Brain microvascular endothelial cell (primary cell): ENCODE results near the gene NHSL1.

Experiments
- DNase-seq: peaks from one replicate; pipeline ENCODE4 v3.0.0-alpha.2; 2020
- H3K27ac ChIP-seq: fragments of 250-450 bp; sonication (Bioruptor Pico); 2 replicates; pipeline ENCODE4 v1.5.1; 2020; ENCODE audit warnings: mild to moderate bottlenecking, moderate library complexity
- H3K27me3 ChIP-seq: fragments of 250-450 bp; sonication (Bioruptor Pico); replicated peaks from 2 replicates; pipeline ENCODE4 v1.5.1; 2020; ENCODE audit warnings: mild to moderate bottlenecking
- H3K36me3 ChIP-seq: fragments of 250-450 bp; sonication (Bioruptor Pico); replicated peaks from 2 replicates; pipeline ENCODE4 v1.5.1; 2020; ENCODE audit warnings: mild to moderate bottlenecking
- H3K4me3 ChIP-seq: 2 replicates; pipeline ENCODE4 v1.5.1; 2011; ENCODE audit warnings: low read depth, mild to moderate bottlenecking, control low read depth, low read length, moderate library complexity
- in situ Hi-C: cut with HindIII; loops from 2 replicates; pipeline ENCODE4 v1.10.0; 2017; ENCODE audit warnings: low sequenced_read_pairs, low pct_ligation_motif_present
- TF ChIP-seq, protein P1 (sequence below): IDR thresholded peaks from 2 replicates; pipeline ENCODE4 v1.5.1; 2011; ENCODE audit warnings: low read depth, mild to moderate bottlenecking, moderate library complexity, low read length, control low read depth, inconsistent platforms; ENCODE audit errors: missing control alignments

The NHSL1 gene

DNA sequence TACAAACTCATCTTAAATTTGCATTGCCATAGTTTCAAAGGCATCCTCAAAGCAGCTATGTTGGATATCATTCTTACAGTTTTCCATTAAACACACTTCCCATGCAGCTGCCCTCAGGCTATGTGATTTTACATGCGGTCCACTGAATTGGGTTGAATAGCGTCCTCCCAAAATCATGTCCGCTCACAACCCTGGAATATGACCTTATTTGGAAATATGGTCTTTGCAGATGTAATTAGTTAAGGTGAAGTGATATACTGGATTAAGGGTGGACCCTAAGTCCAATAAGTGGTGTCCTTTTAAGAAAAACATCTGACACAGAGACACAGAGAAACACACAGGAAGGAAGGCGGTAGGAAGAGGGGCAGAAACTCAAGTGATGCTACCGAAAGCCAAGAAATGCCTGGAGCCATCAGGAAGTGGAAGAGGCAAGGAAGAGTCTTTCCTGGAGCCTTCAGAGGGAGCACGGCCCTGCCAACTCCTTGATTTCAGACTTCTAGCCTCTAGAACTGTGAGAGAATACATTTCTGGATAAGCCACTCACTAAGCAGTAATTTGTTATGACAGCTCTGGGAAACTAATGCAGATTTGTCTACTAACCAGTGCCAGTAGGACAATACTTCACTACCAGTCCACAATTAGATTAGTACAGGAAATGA, 42.7 kb upstream of the NHSL1 start:
- Histone ChIP-seq H3K27ac (peak overlapping the region; percentile 88), H3K36me3 (no peaks in the 10 kb centered on the region), H3K4me3 (no peak overlapping the region), H3K27me3 (no peaks in the 10 kb centered on the region)
- DNase-seq: no peak
- in situ Hi-C loops: no loop called here
- TF ChIP-seq, protein P1, sequence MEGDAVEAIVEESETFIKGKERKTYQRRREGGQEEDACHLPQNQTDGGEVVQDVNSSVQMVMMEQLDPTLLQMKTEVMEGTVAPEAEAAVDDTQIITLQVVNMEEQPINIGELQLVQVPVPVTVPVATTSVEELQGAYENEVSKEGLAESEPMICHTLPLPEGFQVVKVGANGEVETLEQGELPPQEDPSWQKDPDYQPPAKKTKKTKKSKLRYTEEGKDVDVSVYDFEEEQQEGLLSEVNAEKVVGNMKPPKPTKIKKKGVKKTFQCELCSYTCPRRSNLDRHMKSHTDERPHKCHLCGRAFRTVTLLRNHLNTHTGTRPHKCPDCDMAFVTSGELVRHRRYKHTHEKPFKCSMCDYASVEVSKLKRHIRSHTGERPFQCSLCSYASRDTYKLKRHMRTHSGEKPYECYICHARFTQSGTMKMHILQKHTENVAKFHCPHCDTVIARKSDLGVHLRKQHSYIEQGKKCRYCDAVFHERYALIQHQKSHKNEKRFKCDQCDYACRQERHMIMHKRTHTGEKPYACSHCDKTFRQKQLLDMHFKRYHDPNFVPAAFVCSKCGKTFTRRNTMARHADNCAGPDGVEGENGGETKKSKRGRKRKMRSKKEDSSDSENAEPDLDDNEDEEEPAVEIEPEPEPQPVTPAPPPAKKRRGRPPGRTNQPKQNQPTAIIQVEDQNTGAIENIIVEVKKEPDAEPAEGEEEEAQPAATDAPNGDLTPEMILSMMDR: no peak

DNA sequence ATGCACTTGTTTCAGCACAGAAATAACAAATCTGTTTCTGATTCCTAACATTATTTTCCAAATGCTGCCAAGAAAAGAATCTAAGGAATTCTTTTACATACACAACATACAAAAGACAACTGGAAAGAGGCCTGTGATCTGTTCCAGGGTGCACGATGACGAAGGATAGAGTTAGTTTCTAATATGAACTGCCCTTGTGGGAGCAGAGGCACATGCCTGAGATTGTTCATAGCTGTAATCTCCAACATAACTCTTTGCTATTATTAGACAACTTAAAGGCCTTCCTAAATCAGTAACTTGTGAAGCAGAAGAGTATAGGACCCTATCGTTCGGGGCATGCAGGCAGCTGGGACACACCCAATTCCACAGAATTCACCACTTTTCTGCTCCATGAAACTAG, 41.2 kb upstream of the NHSL1 start:
- TF ChIP-seq, protein P1: no peak
- in situ Hi-C loops: no loop called here
- Histone ChIP-seq H3K27me3 (no peaks in the 10 kb centered on the region), H3K4me3 (no peak overlapping the region), H3K27ac (peak overlapping the region; percentile 88), H3K36me3 (no peaks in the 10 kb centered on the region)
- peak; percentile 87 for DNase-seq

DNA sequence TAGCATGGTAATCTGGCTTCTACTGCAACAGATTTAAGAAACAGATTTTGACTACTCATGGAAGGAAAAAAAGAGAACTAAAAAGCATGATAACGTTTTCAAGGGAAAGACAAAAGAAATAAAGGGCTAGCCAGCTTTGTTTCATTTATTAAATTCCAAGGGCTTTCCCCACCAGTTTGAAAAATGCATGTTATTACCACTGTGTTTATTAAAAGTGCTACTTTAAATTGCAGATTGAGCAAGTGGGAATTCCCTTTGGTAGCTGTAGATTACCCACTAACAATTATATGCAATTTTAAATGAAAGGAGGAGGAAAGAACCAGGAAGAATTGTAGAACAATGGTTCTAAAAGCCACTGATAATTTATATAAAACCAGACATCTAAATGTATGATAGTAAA, 40.6 kb upstream of the NHSL1 start:
- TF ChIP-seq, protein P1: no peak
- H3K27me3 ChIP-seq: no peaks in the 10 kb centered on the region
- DNase-seq: no peak
- in situ Hi-C loops: no loop called here
- no peak overlapping the region for H3K4me3 ChIP-seq
- H3K36me3 ChIP-seq: no peaks in the 10 kb centered on the region
- peak overlapping the region; percentile 88 for H3K27ac ChIP-seq

DNA sequence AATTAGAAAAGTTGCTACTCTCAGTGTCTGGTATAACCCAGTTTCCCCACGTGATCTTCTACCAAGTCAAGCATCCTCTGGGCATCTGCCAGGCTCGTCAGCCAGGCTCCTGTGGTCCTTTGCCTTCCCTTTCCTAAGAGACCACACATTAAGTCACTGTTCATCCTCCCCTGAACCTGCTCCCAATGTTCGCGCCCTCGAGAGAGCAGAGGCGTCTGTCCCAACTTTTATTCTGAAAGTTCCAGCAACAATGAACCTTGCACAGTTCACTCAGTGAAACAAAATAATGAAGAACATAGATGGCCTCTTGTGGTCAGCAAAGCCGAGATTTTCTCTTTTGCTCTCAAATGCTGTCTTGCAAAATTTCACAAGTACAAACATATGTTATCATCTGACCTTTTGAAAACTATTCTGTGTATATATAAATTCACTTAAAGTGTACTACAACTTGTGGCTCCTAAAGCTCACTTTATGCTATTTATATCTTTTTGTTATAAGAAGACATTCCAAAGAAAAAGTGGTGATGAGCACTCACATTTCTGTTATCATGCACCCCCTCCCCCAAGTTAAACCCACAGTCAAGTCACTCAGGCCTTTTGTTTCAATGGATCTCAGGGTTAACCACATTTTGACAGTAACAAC, 39.2 kb upstream of the NHSL1 start:
- in situ Hi-C loops: no loop called here
- TF ChIP-seq, protein P1: no peak
- no peaks in the 10 kb centered on the region for H3K36me3 ChIP-seq
- H3K27ac ChIP-seq: peak overlapping the region; percentile 35
- no peaks in the 10 kb centered on the region for H3K27me3 ChIP-seq
- H3K4me3 ChIP-seq: no peak overlapping the region
- peak; percentile 49 for DNase-seq

DNA sequence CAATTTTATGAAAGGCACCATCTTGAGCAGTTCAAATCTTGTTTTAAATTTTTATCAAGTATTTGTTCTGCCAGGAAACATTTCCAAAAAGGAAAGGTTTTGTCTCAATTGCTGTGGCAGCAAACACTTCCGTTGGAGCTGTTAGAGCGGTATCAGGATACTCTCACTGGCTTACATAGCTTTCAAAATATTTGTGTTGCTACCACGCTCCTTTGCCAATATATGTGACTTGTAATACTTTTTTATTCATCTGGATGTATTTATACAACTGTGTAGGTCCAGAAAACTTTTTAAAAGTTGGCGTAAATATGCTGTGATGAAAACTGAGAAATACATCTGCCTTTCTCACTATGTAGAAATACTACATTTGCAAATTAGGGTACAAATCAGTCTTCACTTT, 37.8 kb upstream of the NHSL1 start:
- in situ Hi-C loops: no loop called here
- no peak overlapping the region for H3K4me3 ChIP-seq
- TF ChIP-seq, protein P1: no peak
- no peak overlapping the region for H3K27ac ChIP-seq
- no peaks in the 10 kb centered on the region for H3K36me3 ChIP-seq
- H3K27me3 ChIP-seq: no peaks in the 10 kb centered on the region
- peak; percentile 43 for DNase-seq
